Lung microvascular endothelial cell (primary cell): ENCODE measurements around the gene SIPA1L3. TPM values are rescaled to one million over a fixed set of nuclear protein-coding genes. Genes with fewer than 3 reads are reported as not detected.
"Not testable (repeated sequence)": the region's sequence is repeated elsewhere in the genome, so short reads cannot be mapped to it uniquely, and the experiment has no call there.

Experiments used
- DNase-seq, 2 donors: peaks; one replicate each; pipeline versions ENCODE4 v3.0.0 to v3.0.0-alpha.2; 2010; ENCODE audit warnings: low read depth in 2 of 2
- total RNA-seq: library from RNA; depleted of rRNA; stranded (reverse); fragments of >200 nt; gene quantifications from 2 replicates; pipeline ENCODE4 v1.2.1, GENCODE V29; 2014

The SIPA1L3 gene
- total RNA-seq, 1 donor from 2014 or later: 13.1 TPM

DNA sequence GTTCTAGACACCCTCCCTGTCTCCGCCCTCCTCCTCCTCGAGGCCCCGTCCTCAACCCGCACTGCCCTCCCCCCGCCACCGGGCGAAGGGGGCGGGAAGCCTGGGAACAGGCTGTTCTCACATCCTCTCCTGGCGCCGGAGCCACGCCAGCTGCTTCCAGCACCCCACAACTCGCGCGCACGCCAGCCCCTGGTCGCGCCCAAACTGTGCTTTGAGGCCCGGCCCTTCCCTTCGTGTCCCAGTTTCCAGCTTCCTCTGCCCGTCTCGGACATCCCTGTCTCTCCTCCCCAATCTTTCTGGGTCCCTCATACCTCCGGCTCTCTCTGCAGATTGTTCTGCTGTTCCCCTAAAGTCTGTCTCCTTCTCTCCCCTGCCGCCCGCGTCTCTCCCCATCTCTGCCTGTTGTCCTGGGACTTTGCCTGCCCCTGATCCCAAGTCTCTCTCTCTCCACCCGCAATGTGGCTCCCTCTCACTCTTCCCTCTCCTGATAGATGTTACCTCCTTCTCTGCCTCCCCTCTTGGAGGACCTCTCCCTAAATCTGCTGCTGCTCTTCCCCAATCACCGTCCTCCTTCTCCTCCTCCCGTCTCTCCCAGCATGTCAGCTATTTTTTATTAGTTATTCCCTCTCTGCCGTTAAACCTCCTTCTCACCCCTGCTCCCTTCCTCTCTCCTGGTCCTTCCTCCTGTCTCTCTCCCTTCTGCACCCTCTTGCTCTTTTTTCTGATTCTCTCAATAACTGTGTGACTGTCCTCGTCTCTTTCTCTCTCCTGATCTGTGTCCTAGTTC lies 302.9 kb downstream of the SIPA1L3 start:
- peak; percentile 33 to 65 for DNase-seq

DNA sequence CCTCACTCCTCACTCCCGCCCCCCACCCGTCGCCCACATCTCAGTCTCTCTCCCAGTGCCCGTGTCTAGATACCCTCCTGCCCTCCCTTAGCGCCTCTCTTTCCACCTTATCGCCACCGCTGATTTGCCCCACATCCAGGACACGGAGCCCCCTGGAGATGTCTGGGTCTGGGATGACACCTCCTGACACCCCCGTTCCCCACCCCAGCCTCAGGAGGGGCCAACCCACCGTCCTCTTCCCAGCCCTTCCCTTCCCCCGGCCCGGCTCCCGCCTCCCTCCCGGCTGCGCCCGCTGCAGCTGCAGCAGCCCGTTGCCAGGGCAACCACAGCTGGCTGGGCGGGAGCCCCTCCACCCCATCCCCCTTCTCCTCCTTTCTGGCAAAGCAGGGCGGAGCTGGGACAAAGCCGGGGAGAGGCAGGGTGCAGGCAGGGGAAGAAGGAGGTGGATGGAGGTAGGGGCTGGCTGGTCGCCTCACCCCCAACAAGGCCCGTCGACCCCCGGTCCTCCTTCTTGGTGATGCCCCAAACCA lies 303.5 kb downstream of the SIPA1L3 start:
- peak; percentile 19 to 20 for DNase-seq

DNA sequence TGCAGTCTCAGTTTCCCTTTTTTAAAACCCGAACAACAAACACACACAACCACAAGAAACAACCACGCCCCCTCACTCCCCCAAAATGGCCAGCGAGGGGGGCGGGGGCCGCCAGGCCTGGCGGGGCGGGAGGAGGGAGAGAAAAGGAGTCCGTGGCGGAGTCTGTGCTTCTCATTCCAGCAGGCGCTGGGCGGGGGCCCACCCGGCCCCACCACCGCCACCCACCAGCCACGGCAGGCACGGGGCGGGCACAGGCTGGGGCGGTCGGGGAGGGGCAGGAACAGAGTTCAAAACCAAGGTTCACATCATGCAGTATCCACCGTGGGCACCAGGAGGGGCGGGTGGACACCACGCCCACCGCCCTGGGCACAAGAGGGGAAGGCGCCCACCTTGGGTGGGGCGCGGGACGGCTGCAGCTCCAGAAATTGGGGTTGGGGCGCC lies 304.2 kb downstream of the SIPA1L3 start:
- DNase-seq: no peak

DNA sequence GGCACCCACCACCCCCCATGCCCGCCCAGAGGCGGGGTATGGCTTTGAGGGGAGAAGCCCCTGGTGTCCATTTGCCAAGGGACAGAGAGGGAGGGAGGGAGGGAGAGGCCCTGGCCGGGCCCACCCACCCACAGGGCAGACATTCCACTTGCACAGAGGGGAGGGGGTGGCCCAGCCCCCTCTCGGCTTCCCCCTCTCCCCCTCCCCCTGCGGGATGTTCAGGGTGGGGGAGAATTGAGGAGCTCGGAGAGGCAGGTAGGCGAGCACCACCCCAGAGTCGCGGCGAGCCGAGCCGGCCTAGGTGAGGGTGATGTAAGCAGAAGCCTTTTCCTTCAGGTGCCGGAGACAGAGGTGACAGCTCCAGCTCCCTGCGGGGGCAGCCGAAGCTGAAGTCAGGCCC lies 304.8 kb downstream of the SIPA1L3 start:
- DNase-seq: no peak

DNA sequence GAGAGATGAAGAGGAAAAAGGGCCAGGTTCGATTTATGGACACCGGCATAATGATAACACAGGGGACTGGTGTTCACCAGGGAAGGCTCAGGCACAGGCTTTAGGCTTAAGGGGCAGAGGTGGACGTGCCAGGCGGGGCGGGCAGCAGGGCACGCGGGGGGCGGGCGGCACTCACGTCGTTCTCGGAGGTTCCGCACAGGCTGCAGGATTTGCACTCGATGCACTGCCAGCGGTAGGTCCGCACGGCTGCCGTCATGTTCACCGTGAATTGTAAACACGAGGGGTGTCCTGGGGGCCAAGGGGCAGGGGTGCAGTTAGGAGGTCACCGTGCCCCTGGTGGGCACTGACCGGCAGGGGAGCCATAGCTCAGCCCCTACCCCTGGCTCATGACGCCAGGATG lies 306.5 kb downstream of the SIPA1L3 start:
- DNase-seq: no peak

DNA sequence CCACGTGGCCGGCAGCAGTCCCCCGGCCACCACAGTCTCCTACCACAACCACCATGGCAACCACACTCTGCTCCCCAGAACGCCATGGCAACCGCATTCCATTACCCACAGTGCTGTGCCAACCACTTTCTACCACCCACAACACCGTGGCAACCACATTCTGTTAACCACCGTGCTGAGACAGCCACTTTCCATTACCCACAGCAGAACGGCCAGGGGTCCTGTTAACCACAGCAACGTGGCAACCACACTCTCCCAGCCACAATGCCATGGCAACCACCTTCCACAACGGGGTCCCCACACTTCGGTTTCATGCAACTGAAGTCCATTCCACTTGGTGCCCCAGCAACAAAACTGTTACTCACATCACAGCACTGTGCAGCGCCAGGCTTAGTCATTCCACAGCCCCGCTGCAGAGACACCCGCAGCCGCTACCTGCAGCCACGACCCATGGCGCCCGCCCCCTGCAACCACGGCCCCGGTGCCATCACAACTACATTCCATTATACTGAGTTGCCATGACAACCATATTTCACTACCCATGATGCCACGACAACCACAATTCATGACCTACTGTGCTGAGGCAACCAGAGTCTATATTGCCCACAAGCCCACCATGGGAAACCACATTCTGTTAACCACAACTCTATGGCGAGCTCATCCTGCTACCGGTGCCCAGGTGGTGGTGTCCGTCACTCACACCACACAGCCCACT lies 307.1 kb downstream of the SIPA1L3 start:
- peak; percentile 16 to 57 for DNase-seq

DNA sequence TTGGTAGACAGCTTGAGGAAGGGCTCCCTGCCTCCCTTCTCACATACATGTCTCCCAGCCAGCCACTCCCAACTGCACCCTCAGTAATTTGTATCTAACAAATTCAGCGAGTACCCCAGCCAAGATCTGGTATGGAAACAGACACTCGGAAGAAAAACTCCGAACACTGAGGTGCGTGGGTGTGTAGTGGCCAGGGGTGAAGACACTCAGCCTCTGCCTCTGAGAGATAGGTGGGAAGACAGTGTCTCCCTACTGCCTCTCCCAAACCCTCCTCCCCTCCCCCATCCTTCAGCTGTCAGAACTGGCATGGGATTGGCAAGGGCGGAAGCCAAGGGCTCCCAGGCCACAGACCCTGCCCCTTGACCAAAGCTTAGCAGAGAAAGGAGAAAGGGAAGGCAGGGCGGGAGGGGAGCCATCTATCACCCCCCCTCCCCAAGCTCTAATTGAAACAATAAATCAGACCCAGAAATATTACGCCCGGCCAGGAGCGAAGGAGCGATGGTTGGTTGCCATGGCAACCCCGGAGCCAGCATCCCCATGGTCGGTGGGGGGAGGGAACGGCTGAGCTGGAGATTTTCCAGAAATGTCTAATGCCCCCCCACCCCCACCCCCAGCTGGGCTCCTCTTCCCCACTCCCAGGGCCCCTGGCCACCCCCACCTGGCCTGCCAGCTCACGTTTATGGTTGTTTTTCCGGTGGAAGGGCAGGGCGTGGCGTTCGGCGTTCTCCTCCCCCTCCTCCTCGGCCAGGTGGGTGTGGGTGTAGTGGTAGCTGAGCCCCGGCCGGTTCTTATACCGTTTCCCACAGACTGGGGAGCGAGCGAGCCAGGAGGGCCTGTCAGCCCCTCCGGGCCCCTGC lies 310.0 kb downstream of the SIPA1L3 start:
- no peak for DNase-seq

DNA sequence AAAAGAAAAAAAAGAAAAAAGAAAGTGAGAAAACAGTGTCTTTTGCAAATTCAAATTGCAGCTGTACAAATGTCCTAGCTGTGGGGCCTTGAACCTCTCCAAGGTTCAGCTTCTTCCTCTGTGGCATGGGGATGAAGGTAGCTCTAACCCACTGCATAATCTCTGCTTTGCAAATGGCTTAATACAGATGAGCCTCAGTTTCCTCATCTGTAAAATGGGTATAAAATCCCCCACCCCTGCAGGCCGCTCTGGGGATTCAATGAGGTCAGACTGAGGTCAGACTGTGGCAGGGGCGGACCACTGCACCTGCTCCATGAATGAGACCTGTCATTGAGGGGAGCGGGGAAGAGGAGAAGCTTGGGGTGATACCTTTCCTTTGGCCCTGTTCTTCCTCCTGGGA lies 311.2 kb downstream of the SIPA1L3 start:
- DNase-seq: no peak

DNA sequence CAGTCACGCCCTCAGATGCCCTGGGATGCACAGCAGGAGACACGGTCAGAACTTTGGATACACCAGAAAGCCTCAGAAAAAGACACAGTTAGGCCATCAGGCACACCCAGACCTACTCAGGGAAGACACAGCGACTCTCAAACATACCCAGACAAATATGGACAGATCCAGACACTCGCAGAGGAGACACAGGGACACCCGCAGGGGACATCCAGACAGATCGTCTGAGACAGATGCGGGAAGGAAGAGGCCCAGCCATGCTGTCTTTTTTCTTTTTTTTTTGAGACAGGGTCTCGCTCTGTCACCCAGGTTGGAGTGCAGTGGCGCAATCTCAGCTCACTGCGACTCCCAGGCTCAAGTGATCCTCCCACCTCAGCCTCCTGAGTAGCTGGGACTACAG lies 312.2 kb downstream of the SIPA1L3 start:
- no peak for DNase-seq

DNA sequence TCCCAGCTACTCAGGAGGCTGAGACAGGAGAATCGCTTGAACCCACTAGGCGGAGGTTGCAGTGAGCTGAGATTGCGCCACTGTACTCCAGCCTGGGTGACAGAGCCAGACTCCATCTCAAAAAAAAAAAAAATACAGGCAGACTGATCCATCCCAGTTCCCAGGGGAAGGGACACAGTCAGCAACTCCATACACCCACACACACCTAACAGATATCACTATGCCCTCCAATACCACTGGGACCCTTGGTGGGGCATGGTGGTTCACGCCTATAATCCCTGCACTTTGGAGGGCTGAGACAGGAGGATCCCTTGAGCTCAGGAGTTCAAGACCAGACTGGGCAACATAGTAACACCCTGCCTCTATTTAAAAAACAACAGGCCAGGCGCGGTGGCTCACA lies 314.4 kb downstream of the SIPA1L3 start:
- DNase-seq: no peak

DNA sequence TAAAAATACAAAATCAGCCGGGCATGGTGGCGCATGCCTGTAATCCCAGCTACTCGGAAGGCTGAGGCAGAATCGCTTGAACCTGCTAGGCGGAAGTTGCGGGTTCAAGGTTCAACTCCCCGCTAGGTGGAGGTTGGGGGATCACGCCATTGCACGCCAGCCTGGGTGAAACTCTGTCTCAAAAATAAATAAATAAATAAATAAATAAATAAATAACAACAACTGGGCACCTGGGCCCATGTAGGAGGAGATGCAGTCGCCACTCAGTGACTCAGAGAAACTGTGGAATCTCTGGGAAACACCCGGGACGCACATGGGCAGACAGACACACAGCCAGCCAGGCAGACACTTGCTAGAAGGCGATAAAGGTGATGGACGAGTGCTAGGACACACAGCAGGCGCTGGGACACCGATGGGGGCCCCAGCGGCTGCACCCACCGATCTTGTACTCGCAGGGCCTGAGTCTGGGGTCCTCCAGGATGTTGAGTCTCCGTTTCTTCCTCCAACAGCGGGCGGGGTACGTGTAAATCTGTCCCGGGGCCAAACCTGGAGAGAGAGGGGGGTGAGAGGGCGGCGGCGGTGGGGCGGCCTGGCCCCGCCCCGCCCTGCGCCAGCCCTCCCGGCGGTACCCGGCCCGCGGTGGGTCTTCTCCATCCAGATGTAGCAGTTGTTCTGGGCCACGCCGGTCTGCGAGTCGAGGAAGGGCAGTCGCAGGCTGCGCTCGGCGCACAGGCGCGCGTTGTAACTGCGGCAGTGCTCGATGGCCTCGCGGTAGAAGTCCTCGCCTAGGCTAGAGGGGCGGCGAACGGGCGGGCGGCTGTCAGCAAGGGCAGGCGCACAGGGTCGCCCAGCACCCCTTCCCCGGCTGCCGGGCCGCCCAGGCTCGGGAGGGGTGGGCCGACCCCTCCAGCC lies 315.2 kb downstream of the SIPA1L3 start:
- no peak for DNase-seq

DNA sequence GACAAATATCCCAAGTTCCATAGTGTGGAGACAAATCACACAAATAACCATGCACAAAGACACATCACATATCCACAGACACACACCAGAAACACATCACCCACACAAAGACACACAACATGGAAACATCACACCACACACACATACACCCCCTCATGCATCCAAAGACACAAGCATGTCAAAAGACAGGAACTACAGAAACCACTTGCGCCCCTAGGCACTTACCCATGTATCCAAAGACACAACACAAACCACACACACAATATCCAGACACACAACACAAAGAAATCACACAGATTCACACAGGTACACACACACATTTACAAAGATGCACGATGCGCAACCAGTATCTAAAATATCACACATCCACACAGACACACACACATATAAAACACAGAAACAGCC lies 316.1 kb downstream of the SIPA1L3 start:
- DNase-seq: no peak

DNA sequence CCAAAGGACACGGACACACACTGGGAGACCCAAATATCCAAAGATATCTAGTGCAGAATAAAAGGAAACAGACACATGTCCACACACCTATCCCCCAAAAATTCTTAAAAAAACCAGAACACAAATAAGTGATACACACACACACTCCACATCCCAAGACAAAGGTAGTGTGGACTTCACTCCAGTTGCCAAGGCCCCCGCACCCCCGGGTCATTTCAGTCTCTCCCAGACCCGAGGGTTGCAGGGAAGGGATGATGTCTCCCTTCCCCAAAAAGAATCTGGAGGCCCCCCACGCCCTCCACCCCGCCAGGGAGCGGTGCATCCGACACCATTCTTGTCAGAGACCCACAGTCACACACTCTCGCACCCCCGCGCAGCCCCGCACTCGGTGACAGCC lies 316.6 kb downstream of the SIPA1L3 start:
- no peak for DNase-seq

DNA sequence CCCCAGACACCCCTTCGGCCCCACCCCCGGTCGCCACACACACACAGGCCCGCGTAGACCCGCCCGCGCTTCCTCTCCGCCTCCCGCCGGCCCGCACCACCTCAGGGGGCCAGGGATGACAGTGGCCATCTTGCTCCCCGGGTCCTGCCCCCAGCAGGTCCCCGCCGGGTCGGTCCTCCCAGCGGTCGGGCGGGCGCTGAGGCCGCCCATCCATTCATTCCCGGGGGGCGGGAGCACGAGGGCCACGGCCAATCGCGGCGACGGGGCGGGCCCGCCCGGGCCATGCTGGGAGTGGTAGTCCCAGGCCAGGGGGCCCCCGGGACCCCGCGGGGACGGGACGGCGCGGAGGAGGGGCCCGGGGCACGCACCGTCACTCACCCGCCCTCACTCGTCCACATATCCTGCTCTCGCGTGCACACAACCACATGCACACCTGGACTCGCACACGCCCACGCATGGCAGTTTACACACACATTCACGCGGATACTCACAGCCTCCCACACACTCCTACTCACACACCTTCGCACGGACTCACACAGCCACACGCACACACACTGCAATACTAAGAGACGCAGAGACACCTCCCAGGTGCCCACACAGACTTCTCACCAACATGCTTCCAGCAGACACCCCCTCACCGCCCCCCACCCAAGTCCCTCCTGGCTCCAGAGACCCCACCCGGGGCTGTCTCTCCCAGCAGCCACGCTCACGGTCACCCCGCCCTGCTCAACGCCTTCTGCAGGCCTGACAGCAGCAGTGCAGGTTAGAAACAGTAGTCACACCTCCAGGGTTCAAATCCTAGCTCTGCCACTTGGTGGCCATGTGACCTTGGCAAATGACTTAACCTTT lies 317.2 kb downstream of the SIPA1L3 start, which contains the start of gene DPF1:
TSS of gene DPF1 (minus strand) at position 209 of the 849 bp plus-strand sequence. CDS start at position 129, 80 bp downstream.
- DNase-seq: peak; percentile 56 to 60

DNA sequence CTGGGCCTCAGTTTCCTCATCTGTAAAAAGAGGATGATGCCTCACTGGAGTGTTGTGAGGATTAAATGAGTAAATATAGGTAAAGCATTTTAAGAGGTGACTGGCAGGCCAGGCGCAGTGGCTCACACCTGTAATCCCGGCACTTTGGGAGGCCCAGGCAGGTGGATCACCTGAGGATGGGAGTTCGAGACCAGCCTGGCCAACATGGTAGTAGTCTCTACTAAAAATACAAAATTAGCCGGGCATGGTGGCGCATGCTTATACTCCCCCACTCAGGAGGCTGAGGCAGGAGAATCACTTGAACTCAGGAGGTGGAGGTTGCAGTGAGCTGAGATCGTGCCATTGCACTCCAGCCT lies 317.8 kb downstream of the SIPA1L3 start:
- not testable (repeated sequence) for DNase-seq

DNA sequence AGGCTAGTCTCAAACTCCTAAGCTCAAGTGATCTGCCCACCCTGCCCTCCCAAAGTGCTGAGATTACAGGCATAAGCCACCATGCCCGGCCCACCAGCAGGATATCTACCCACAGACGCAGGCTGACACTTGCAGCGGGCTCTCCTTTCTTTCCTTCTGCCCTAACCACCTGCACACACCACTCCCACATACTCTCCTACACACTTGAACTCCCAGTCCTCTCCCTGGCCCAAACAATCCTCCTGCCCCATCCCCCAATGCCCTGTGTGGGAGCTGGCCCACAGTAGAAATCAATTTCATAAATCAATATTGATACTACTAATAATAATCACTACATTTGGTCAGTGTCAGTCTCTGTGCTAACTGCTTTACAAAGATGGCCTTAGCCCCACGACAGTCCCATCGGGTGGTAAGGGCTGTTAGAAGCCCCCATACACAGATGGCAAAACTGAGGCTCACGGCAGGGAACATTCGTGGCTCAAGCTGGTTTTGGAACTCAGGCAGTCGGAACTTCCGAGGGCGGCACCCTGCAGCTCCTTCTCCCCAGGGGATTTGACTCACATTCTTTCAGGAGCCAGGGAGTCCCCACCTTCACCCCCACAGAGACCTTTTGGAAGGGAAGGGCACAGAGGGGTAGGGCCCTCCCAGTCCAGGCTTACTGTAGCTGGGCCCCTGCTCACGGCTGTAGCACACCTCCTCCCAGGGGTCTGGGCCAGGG lies 320.4 kb downstream of the SIPA1L3 start:
- no peak for DNase-seq

DNA sequence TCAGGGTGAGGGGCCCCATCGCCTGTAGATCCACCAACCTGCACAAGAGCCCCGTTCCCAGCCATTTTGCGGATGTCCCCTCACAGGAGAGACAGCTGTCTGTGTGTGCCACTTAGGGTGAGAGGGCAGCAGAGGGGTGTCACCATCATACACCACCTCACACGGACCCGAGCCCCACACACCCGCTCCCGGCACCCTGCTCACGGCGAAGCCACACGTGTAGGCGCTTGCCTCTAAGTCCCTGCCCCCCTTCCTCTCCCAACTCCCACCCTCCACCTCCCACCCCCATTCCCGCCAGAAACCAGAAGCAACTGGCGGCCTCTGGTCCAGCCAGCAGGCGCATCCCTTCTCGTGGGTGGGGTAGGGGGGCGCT lies 321.0 kb downstream of the SIPA1L3 start:
- no peak for DNase-seq

DNA sequence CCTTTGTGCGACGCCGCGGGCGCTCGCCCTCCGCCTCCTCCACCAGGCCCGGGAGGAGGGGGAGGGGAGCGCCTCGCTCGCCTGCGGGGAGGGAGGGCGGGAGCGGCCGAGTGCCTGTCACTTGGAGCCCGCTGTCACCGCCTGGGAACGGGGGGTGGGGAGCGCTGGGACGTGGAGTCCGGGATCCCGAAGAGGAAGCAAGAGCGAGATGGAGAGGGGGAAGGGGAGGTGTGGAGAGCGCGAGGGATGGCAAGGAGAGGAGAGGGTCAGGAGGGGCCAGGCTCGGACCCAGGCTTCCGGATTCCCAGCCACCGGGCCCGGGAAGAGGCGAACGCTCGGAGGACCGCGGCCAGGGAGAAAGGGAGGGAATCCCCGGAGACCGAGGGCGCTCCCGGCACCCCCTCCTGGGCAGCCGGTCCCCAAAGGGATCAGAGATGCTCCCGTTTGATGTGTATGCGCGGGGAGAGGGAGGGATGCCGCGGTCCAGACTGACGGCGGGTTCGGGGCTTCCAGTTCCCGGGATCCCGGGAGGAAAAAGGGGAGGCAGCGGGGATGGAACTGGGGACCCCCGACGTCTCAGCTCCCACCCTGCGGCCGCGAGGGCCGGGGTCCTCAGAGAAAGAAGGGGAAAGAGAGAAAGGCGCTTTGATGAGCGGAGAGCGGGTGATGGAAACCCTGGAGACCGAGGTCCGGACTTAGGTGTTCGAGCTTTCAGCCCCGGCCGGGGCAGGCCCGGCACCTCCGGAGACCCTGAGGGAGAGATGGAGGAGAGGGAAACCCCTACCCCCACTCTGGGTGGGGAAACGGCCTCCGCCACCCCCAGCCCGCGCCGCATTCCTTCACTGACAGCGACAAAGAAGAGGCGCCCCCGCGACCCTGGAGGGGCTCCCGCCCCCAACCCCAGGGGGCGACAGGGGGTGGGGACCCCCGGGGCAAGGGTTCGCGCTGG lies 321.8 kb downstream of the SIPA1L3 start:
- DNase-seq: no peak
